HG03039 (cell line): ENCODE measurements around the gene TNFSF11.

Experiments used
- ATAC-seq: cut with Tn5 transposase; IDR thresholded peaks from one replicate; pipeline ENCODE4 v1.9.1; 2021; ENCODE audit warnings: mild to moderate bottlenecking, moderate library complexity; ENCODE audit not compliant: unreplicated experiment

Gene TNFSF11

GRCh38 chr13:42607546-42607945 lies 33.6 kb downstream of the TNFSF11 start:
- no peak for ATAC-seq

- no peak for ATAC-seq
Observed at GRCh38 chr13:42610649-42611048, 36.7 kb downstream of the TNFSF11 start.

- no peak for ATAC-seq
Observed at GRCh38 chr13:42611086-42611779, 37.3 kb downstream of the TNFSF11 start.

- ATAC-seq = no peak
Observed at GRCh38 chr13:42612021-42612765, 38.2 kb downstream of the TNFSF11 start.

- ATAC-seq = no peak
Observed at GRCh38 chr13:42614436-42615035, 40.6 kb downstream of the TNFSF11 start.

- no peak for ATAC-seq
Observed at GRCh38 chr13:42615691-42616090, 41.7 kb downstream of the TNFSF11 start.

GRCh38 chr13:42617221-42617620 lies 43.3 kb downstream of the TNFSF11 start:
- no peak for ATAC-seq

GRCh38 chr13:42623916-42624315 lies 50.0 kb downstream of the TNFSF11 start:
- ATAC-seq = no peak

GRCh38 chr13:42625611-42626010 lies 51.7 kb downstream of the TNFSF11 start:
- no peak for ATAC-seq

GRCh38 chr13:42626176-42626860 lies 52.4 kb downstream of the TNFSF11 start:
- ATAC-seq = no peak

GRCh38 chr13:42628666-42629065 lies 54.7 kb downstream of the TNFSF11 start:
- ATAC-seq = no peak

- no peak for ATAC-seq
Observed at GRCh38 chr13:42631181-42631580, 57.2 kb downstream of the TNFSF11 start.

- ATAC-seq = no peak
Observed at GRCh38 chr13:42633495-42633894, 59.5 kb downstream of the TNFSF11 start.

GRCh38 chr13:42638101-42638500 lies 64.1 kb downstream of the TNFSF11 start:
- ATAC-seq = no peak

GRCh38 chr13:42638886-42639285 lies 64.9 kb downstream of the TNFSF11 start:
- no peak for ATAC-seq

- no peak for ATAC-seq
Observed at GRCh38 chr13:42643076-42643475, 69.1 kb downstream of the TNFSF11 start.

GRCh38 chr13:42644841-42645240 lies 70.9 kb downstream of the TNFSF11 start:
- no peak for ATAC-seq

GRCh38 chr13:42645717-42646116 lies 71.8 kb downstream of the TNFSF11 start:
- no peak for ATAC-seq

- no peak for ATAC-seq
Observed at GRCh38 chr13:42649141-42649540, 75.2 kb downstream of the TNFSF11 start.

GRCh38 chr13:42649831-42650230 lies 75.9 kb downstream of the TNFSF11 start:
- no peak for ATAC-seq

- no peak for ATAC-seq
Observed at GRCh38 chr13:42650506-42650905, 76.6 kb downstream of the TNFSF11 start.
